GM10248 (cell line): ENCODE results near the gene NQO1.

Source experiments
- CTCF ChIA-PET: fragments of 300-600 bp; sonication (Branson Sonifier 250); formaldehyde crosslinking; extraction: SDS; loops from one replicate; lab custom pipeline; 2021; ENCODE audit warnings: antibody characterized with exemption; lab: Yijun Ruan, JAX
- POLR2A ChIA-PET: fragments of 350-650 bp; sonication (Branson Sonifier 250); formaldehyde crosslinking; extraction: SDS; loops from one replicate; lab custom pipeline; 2020; ENCODE audit warnings: antibody characterized with exemption; lab: Yijun Ruan, JAX
- DNase-seq: peaks from one replicate; pipeline ENCODE4 v3.0.0; 2012; ENCODE audit errors: extremely low spot score
- TF ChIP-seq, protein P1 (sequence below): IDR thresholded peaks from 2 replicates; pipeline ENCODE4 v1.5.1; 2012; ENCODE audit warnings: mild to moderate bottlenecking, low read depth; ENCODE audit errors: extremely low read depth, missing control alignments, control extremely low read depth

The NQO1 gene

GRCh38 chr16:69726313-69727060, at the start of gene NQO1:
Gene NQO1 (minus strand): TSS chr16:69726560. CDS start chr16:69726439, 121 bp downstream.
- ChIA-PET CTCF (interaction anchor here (0.8 to 7.9 kb wide), 4 partner anchors 14 to 330 kb away, joined by 3 to 49 read pairs (median 24); partner anchors contain the start of gene NOB1), POLR2A (interaction anchor here (0.5 to 0.6 kb wide), 2 partner anchors 153 to 336 kb away, joined by 4 to 5 read pairs; no protein-coding TSS in a partner anchor)
- peak; percentile 97 for DNase-seq
- TF ChIP-seq, protein P1, sequence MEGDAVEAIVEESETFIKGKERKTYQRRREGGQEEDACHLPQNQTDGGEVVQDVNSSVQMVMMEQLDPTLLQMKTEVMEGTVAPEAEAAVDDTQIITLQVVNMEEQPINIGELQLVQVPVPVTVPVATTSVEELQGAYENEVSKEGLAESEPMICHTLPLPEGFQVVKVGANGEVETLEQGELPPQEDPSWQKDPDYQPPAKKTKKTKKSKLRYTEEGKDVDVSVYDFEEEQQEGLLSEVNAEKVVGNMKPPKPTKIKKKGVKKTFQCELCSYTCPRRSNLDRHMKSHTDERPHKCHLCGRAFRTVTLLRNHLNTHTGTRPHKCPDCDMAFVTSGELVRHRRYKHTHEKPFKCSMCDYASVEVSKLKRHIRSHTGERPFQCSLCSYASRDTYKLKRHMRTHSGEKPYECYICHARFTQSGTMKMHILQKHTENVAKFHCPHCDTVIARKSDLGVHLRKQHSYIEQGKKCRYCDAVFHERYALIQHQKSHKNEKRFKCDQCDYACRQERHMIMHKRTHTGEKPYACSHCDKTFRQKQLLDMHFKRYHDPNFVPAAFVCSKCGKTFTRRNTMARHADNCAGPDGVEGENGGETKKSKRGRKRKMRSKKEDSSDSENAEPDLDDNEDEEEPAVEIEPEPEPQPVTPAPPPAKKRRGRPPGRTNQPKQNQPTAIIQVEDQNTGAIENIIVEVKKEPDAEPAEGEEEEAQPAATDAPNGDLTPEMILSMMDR: no peak

DNA sequence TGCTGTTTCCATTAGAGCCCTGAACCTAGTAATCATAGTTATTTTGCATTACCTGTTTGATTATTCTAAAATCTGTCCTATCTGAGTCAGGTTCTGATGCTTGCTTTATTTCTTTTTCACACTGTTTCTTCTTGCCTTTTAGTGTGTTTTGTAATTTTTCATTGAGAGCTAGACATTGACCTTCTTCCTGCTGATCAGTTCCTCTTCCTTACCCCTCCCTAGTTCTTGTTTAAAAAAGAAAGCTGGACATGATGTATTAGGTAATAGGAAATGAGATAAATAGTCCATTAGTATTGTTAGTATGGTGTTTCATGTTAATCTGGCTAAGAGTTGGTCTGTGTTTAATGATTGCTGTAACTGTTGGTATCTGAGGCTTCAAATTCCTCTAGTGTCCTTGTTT, 49.2 kb upstream of the NQO1 start:
- no peak for DNase-seq
- ChIA-PET CTCF (interaction anchor here (1.1 to 1.6 kb wide), 2 partner anchors 17 to 21 kb away, joined by 3 to 5 read pairs; no protein-coding TSS in a partner anchor), POLR2A (no interaction called here)
- TF ChIP-seq, protein P1: no peak

DNA sequence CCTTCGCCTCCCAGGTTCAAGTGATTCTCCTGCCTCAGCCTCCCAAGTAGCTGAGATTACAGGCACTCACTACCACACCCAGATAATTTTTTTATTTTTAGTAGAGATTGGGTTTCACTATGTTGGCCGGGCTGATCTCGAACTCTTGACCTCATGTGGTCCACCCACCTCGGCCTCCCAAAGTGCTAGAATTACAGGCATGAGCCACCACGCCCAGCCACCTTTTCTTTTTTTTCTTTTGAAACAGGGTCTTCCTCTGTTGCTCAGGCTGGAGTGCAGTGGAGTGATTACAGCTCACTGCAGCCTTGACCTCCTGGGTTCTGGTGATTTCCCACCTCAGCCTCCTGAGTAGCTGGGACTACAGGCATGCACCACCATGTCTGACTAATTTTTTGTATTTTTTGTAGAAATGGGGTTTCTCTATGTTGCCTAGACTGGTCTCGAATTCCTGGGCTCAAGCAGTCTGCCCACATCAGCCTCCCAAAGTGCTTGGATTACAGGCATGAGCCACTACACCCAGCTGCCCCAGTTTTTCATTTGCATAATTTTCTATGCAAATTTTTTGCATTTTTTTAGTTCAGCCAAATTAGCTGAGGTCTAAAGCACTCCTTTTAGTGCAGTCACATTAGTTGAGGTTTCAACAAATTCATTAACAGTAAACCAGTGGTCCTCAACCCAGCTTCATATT, 47.0 kb upstream of the NQO1 start:
- DNase-seq: no peak
- TF ChIP-seq, protein P1: no peak
- CTCF ChIA-PET: interaction anchor here (0.8 to 2.0 kb wide), 5 partner anchors 11 to 378 kb away, joined by 3 to 6 read pairs (median 4); partner anchors contain the start of genes NOB1 and WWP2
- POLR2A ChIA-PET: no interaction called here

GRCh38 chr16:69771651-69771967, 45.2 kb upstream of the NQO1 start:
- TF ChIP-seq, protein P1: no peak
- CTCF ChIA-PET: interaction anchor here (0.9 to 2.3 kb wide), 6 partner anchors 11 to 159 kb away, joined by 3 to 9 read pairs (median 4); partner anchors contain the start of gene NOB1
- DNase-seq: no peak
- POLR2A ChIA-PET: no interaction called here

GRCh38 chr16:69769404-69769803, 43.0 kb upstream of the NQO1 start:
- TF ChIP-seq, protein P1: no peak
- ChIA-PET CTCF (interaction anchor here (1.0 to 2.1 kb wide), 2 partner anchors 15 to 27 kb away, joined by 4 to 9 read pairs; partner anchors contain the start of gene NOB1), POLR2A (no interaction called here)
- no peak for DNase-seq

DNA sequence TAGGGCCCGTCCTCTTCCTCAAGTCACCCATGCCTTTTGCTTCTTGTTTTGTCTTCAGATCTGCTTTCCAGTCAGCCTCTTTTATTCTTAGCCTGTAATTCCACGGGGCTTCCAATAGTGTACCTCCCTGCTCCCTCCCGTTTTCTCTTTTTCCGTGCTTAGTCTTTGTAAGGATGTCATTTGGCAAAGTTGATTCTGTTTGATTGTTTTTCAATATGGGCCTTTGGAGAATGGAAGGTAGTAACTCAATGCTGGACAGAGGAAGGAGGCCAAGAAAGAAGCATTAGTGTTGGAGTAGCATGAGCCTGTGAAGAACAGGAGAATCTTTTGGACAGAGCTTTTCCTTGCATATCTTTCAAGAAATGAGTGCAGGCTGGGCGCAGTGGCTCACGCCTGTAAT, 42.3 kb upstream of the NQO1 start:
- TF ChIP-seq, protein P1: no peak
- ChIA-PET CTCF (interaction anchor here (1.0 kb wide), 1 partner anchor 14 kb away, joined by 4 read pairs; the partner anchor contains the start of gene NOB1), POLR2A (no interaction called here)
- DNase-seq: no peak
